GM21381 (cell line): ENCODE results near the gene PRCP.
"Not testable (repeated sequence)": the region's sequence is repeated elsewhere in the genome, so short reads cannot be mapped to it uniquely, and the experiment has no call there.

Source experiments
- ATAC-seq: cut with Tn5 transposase; IDR thresholded peaks from one replicate; pipeline ENCODE4 v1.9.1; 2021; ENCODE audit warnings: mild to moderate bottlenecking, moderate library complexity; ENCODE audit not compliant: unreplicated experiment

Gene PRCP

DNA sequence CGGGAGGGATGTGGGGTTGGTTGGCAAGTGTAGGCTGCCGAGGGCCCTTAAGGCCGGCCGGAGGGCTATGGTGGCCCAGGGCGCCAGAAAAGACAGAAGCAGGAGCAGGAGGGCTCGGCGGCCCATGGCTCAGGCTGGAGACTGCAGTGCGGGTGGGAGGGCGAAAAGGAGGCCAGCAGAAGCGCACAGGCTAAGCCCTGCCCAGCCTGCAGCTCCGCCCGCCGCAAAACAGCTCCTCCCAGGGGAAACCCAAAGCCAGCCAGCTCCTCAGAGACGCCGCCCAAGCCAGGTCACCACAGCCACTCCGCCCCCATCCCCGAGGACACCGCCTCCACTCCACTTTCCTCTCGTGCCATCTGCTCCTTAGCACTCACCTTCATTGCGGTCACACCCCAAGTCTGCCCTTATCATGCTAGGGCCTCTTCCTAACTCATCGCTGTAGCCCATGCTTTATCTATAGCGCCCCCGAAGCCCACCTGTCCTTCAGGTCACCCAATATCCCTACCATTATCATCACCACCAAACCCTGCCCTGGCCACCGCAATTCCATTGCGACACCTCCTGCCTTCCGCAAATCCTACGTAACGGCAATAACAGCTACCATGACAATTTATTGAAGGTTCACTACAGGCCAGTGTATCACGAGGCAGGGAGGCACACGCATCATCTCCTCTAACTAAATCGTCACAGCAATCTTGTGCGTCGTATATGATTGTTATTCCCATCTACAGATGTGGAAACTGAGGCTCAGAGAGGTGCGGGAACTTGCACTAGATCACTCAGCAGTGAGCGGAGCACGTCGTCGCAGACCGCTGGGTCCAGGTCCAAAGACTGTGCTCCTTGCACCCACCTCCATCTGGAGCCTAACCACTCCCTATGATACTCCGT is at the start of gene PRCP:
PRCP (minus strand) TSS at position 154 of the 888 bp plus-strand sequence; CDS start at position 126, 28 bp downstream.
- peak; percentile 76 for ATAC-seq

DNA sequence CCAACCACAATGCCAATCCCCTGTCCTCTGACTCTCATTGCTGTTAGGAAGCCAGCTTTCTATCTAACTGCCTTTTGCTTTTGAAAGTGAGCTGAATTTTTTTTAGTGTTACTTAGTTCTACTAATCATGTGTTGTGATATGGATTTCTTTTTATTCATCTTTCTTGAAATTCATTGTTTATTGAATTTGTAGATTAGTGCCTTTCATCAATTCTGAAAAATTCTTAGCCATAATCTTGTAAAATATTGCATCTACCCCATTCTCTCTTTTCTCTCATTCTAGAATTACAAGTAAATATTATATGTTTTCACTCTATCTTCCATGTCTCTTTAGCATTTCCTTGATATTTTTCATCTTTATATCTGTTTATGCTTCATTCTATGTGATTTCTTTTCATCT is 49.1 kb upstream of the PRCP start:
- no peak for ATAC-seq

DNA sequence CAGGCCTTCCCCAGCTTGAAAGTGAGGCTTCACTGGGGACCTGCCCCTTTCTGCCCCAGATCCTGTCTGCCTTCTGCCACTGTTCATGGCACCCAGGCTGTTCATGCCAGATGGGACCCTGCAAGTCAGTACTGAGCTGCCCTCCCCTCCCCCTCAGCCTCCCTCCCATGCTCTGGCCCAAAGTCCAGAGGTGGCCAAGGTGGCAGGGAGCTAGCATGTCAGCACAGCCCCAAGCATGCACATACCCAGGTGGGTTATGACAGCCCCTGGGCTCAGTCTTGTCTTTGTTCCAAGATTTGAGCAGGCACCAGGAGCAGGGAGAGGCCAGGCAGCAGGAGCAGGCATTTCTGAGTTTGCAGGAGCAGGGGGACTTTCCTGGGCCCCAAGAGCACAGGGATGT is 45.5 kb upstream of the PRCP start:
- no peak for ATAC-seq

DNA sequence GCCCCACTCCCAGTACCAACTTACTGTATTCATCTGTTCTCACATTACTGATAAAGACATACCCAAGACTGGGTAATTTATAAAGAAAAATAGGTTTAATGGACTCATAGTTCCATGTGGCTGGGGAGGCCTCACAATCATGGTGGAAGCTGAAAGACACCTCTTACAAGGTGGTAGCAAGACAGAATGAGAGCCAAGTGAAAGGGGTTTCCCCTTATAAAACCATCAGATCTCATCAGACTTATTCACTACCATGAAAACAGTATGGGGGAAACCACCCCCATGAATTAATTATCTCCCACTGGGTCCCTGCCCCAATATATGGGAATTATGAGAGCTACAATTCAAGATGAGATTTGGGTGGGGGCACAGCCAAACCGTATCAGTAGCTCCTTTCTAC is 44.8 kb upstream of the PRCP start:
- not testable (repeated sequence) for ATAC-seq

DNA sequence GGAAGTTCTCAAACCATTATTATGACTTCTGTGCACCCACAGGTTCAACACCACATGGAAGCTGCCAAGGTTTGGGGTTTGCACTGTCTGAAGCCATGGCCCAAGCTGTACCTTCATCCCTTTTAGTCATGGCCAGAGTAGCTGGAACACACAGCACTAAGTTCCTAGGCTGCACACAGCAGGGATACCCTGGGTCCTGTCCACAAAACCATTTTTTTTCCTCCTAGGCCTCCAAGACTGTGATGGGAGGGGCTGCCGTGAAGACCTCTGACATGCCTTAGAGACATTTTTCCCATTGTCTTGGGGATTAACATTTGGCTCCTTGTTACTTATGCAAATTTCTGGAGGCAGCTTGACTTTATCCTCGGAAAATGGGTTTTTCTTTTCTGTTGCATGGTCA is 44.0 kb upstream of the PRCP start:
- no peak for ATAC-seq

DNA sequence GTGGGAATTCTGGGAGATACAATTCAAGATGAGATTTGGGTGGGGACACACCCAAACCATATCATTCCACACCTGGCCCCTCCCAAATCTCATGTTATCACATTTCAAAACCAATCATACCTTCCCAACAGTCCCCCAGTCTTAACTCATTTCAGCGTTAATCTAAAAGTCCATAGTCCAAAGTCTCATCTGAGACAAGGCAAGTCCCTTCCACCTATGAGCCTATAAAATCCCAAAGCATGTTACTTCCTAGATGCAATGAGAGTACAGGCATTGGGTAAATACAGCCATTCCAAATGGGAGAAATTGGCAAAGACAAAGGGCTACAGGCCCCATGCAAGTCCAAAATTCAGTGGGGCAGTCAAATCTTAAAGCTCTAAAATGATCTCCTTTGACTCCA is 43.2 kb upstream of the PRCP start:
- not testable (repeated sequence) for ATAC-seq

DNA sequence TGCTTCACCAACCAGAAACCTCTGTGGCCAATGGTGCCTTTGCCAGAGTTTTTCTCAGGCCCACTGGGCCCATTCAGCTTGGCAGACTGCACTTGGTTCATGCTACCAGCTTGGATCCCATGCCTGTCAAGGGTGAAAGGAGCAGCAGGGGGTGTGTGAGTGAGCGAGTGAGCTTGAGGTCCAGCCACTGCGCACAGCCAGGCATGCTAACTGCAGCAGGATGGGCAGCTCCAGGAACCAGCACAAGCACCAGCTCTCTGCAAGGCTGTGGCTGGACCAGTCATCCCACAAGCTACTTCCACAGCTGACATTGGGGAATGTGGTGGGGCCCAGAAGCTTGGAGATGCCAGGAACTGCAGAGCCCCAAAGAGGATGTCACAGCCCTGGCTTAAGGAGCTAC is 42.1 kb upstream of the PRCP start:
- no peak for ATAC-seq

DNA sequence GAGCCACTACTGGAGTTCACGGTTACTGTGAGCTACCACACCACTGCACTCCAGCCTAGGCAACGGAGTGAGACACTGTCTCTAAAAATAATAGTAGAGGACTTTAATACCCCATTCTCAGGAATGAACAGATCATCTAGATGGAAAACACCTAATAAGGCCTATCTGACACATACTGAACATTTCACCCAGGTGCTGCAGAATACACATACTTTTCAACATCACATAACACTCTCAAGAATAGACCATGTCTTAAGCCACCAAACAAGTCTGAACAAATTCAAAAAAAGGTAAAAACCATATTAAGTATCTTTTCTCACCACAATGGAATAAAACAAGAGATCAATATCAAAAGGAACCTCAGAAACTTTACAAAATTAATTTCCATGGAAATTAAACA is 39.2 kb upstream of the PRCP start:
- ATAC-seq, result no peak

DNA sequence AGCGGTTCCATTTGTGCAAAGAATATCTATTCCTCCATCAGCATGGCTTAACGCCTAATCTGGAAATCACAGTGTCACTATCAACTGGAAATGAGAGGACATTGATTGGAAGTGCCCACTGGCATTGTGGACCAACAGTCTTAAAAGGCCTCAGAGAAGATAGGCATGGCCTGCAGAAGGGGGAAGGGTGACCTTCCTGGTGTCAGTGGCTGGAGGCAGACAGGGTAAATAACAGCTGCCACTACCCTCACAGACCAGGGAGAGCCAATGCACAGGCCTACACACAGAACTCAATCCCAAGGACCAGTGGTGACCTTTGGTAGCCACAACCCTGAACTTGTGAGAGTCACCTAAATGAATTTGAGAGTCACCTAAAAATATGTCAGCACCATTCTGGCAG is 37.3 kb upstream of the PRCP start:
- ATAC-seq, result no peak

DNA sequence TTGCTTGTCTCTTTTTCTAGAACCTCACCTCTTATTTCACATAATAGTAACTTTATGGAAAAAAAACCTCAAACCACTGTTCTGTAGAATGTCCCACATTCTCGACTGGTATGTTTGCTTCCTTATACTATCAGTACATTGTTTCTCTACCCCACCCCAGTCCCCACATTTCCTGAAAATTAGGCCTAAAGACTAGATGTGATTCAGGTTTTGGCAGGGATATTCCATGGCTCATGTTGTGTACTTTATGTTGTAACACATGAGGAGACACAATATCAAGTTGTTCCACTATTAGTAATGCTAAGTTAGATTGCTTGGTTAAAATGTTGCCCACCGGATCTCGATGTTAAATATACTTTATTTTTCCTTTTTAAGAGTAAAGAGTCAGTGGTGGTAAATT is 36.0 kb upstream of the PRCP start:
- ATAC-seq, result no peak

DNA sequence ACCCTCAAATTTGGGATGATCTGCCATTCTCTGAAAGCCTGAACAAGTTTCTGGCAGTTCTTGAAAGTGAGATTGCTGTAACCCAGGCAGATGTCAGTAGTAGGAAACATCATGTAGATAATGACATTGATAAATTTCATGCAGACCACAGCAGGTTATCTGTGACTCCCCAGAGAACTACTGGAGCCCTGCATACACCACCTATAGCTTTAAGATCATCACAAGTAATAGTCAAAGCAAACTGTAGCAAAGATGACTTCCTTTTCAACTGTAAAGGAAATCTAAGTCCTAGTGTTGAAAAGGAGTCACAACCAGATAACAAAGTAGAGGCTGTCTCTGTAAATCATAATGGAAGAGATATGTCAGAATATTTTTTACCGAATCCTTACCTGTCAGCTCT is 32.3 kb upstream of the PRCP start:
- no peak for ATAC-seq

DNA sequence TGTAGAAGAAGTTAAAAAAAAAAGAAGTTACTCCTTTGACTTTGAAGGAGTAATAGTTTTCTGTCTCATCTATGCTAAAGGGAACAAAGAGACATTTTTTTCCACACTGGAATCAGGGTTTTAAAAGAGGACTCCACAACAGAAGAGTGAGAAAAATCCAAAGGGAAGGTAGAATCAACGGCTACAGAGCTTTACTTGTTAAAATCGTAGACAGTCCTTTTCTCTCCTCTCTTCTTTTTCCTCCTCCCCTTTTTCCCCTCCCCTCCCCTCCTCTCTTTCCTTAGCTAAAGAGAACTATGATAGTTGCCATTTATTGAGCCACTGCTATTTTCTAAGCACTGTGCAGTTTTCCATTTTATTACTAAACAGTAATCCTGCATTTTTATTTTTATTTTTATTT is 30.5 kb upstream of the PRCP start:
- no peak for ATAC-seq

DNA sequence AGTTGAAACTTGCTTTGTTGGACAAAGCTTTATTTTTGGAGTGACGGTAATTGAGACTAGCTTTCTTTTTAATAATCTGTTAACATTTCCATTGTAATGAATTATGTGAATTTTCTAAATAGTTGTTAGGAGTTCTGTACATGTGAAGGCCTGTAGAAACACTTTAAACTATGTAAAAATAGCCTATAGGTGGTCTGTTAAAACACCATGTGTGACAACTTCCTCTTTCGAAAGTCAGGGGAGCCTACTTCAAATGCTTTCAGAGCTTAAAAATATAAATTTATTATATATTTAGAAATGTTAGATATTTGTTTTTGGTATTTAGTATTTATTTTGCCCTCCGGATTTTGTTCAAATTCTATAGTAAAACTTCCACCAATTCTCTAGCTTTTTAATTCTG is 30.0 kb upstream of the PRCP start:
- peak; percentile 44 for ATAC-seq

DNA sequence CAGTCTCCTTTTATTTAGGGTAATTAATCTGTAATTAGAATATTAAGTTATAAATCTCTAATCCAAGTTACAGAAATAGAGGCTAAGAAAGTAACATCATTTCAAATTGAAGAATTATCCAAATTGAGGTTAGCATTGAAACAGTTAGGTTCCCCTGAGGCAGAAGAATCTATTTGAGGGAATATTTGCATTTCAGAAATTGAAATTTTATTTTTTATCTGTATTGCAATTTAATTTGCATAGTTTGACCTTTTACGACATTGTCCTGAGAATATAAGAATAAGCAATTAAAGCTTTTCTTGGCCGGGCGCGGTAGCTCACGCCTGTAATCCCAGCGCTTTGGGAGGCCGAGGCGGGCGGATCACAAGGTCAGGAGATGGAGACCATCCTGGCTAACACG is 28.9 kb upstream of the PRCP start:
- no peak for ATAC-seq

DNA sequence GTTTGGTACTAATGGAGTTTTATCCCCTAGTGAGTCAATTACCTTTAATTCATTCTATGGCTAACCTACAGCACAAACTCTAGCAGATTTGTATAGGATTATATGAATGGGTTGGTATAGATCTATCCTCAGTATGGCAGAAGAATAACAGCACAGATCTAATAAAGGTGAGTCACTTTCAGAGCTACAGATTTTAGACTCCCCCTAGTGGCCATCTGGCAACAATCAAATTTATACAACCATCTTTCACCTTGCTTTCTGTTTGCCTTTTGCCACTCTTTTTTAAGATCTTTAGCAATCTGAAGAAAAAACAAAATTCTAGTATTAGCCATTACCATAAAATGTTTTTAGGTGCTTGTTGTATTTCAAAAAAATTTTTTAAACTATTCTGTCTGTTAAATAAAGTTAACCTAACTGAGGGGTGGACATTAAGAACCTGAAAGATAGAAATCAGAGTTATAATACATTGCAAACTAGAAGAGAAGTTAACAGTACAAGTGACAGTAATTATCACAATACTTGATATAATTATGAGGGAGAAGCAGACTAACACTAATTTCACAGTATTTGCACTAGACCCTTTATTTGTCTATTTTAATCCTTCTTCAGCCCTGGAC is 27.1 kb upstream of the PRCP start:
- peak; percentile 73 for ATAC-seq

DNA sequence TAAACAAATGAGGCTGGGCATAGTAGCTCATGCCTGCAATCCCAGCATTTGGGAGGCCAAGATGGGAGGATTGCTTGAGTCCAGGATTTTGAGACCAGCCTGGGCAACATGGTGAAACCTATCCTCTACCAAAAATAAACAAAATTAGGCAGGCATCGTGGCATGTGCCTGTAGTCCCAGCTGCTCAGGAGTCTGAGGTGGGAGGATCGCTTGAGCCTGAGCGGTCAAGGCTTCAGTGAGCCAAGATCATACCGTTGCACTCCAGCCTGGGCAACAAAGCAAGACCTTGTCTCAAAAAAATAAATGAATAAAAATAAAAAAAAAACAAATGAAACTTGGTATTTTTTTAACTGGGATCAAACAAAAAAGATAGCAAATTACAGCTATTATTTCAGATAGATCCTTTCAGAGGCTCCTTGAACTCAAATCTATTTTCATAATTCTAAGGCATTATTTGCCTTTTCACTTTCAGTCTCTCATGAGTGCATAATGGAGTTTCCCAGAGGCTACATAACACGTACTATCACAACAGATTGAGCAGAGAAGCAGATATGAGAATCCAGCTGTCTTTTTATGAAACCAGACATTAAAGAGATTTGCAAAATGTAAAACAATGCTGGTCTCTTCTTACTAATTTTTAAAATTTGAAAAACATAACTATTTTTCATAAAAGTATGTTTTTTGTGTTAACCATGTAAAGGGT is 24.4 kb upstream of the PRCP start:
- ATAC-seq, result no peak

DNA sequence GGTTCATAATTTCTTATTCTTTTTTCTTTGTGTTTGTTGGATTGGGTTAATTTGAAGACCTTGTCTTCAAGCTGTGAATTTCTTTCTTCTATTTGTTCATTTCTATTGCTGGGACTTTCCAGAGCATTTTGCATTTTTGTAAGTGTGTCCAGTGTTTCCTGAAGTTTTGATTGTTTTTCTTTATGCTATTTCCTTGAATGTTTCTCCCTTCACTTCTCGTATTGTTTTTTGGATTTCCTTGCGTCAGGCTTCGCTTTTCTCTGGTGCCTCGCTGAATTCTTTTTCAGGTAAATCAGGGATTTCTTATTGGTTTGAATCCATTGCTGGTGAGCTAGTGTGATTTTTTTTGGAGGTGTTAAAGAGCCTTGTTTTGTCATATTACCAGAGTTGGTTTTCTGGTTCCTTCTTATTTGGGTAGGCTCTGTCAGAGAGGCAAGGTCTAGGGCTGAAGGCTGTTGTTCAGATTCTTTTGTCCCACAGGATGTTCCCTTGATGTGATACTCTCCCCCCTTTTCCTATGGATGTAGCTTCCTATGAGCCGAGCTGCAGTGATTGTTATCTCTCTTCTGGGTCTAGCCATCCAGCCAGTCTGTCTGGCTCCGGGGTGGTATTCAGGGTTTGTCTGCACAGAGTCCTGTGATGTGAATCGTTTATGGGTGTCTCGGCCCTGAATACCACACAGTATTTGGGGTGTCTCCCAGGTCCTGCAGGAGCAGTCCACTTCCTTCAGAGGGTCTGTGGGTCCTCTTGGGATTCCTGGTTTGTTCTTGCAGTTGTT is 22.4 kb upstream of the PRCP start:
- not testable (repeated sequence) for ATAC-seq

DNA sequence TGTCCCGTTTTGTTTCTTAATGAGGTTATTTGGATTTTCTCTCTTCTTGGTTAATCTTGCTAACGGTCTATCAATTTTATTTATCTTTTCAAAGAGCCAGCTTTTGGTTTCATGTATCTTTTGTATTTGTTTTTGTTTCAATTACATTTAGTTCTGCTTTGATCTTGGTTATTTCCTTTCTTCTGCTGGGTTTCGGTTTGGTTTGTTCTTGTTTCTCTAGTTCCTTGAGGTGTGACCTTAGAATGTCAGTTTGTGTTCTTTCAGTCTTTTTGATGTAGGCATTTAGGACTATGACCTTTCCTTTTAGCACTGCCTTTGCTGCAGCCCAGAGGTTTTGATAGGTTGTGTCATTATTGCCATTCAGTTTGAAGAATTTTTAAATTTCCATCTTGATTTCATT is 20.0 kb upstream of the PRCP start:
- ATAC-seq, result not testable (repeated sequence)

DNA sequence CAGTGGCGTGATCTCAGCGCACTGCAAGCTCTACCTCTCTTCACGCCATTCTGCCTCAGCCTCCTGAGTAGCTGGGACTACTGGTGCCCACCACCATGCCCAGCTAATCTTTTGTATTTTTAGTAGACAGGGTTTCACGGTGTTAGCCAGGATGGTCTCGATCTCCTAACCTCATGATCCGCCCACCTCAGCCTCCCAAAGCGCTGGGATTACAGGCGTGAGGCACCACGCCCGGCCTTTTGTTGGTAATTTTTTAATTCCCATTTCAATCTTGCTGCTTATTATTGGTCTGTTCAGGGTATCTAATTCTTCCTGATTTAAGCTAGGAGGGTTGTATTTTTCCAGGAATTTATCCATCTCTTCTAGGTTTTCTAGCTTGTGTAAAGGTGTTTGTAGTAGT is 19.6 kb upstream of the PRCP start:
- ATAC-seq, result not testable (repeated sequence)

DNA sequence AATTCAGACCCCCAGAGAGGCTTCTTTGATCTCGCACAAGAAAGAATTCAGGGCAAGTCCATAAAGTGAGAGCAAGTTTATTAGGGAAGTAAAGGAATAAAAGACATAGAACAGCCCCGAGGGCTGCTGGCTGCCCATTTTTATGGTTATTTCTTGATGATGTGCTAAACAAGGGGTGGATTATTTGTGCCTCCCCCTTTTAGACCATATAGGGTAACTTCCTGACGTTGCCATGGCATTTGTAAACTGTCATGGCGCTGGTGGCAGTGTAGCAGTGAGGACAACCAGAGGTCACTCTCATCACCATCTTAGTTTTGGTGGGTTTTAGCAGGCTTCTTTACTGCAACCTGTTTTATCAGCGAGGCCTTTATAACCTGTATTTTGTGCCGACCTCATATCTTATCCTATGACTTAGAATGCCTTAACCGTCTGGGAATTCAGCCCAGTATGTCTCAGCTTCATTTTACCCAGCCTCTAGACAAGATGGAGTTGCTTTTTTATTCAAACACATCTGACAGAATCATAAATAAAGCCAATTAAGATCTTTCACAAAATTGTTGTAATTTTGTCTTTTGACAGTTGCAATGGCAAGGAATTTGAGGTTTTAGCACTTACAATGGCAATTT is 8.9 kb upstream of the PRCP start:
- no peak for ATAC-seq

DNA sequence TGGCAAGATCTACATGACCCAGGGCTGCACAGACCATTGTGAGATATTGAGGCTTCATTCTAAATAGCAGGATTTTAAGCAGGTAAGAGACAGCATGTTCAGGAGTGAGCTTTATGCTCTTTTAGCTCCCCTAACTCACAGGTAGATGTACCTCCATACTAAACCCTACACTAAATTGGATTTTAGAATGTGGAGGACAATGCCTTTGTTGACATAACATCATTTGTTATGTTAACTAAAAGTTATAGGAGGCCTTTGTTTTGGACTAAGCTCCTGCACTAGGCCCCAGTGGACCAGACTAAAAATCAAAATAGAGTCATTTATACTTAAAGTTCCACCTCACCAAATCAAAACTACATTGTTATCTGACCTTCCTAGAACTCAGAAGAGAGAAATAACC is 8.1 kb upstream of the PRCP start:
- ATAC-seq, result no peak
